Transverse colon (tissue), 4 donors: ENCODE data around the gene PMAIP1. TPM values are rescaled to one million over a fixed set of nuclear protein-coding genes. Genes with fewer than 3 reads are reported as not detected.
"Not testable (repeated sequence)": the region's sequence is repeated elsewhere in the genome, so short reads cannot be mapped to it uniquely, and the experiment has no call there.

ENCODE experiments used
- DNase-seq: peaks from one replicate; pipeline ENCODE4 v3.0.0-alpha.2; 2019
- H3K27ac ChIP-seq, 4 donors: fragments of 200-600 bp; sonication (generic); 2 replicates each; pipeline ENCODE4 v1.5.1; 2016 to 2018; ENCODE audit warnings: inconsistent platforms in 4 of 4
- H3K27me3 ChIP-seq: fragments of 200-600 bp; sonication (generic); 2 replicates; pipeline ENCODE4 v1.5.1; 2017; ENCODE audit warnings: inconsistent platforms
- H3K36me3 ChIP-seq, 4 donors: fragments of 200-600 bp; sonication (generic); 2 replicates each; pipeline ENCODE4 v1.5.1; 2017 to 2019; ENCODE audit warnings: inconsistent platforms in 4 of 4
- H3K4me1 ChIP-seq, 4 donors: fragments of 200-600 bp; sonication (generic); 2 replicates each; pipeline ENCODE4 v1.5.1; 2017 to 2020; ENCODE audit warnings: inconsistent platforms in 4 of 4
- H3K4me3 ChIP-seq, 4 donors: fragments of 200-600 bp; sonication (generic); 1 replicate in 1 of 4; 2 replicates in 3 of 4; pipeline versions ENCODE4 v1.5.1 to v1.6.1; 2017 to 2019; ENCODE audit warnings: inconsistent platforms in 4 of 4
- H3K9me3 ChIP-seq, 2 donors: fragments of 200-600 bp; sonication (generic); 2 replicates each; pipeline ENCODE4 v1.5.1; 2017 to 2019; ENCODE audit warnings: inconsistent platforms in 2 of 2
- CTCF ChIP-seq, 5 experiments: fragments of 200-600 bp in 3 of 5; fragments of 450-650 bp in 2 of 5; sonication (generic) in 3 of 5; IDR thresholded peaks; 1 replicate in 2 of 5; 2 replicates in 3 of 5; pipeline ENCODE4 v1.5.1; 2016 to 2017; ENCODE audit warnings: antibody characterized with exemption in 5 of 5, inconsistent platforms in 3 of 5, mild to moderate bottlenecking in 2 of 5, moderate library complexity in 1 of 5
- EP300 ChIP-seq: sonication (generic); formaldehyde crosslinking; IDR thresholded peaks from one replicate; pipeline ENCODE4 v1.6.1; 2017; ENCODE audit warnings: antibody characterized with exemption, low read depth
- POLR2A ChIP-seq: fragments of 450-650 bp; IDR thresholded peaks from one replicate; pipeline ENCODE4 v1.6.1; 2016; ENCODE audit warnings: antibody characterized with exemption, mild to moderate bottlenecking, moderate library complexity
- POLR2AphosphoS5 ChIP-seq, 3 donors: sonication (generic); formaldehyde crosslinking; IDR thresholded peaks; one replicate each; pipeline ENCODE4 v1.6.1; 2016; ENCODE audit warnings: antibody characterized with exemption in 3 of 3
- WGBS, 2 donors: methylation state at CpG; one replicate each; pipeline ENCODE4 v1.1.5; 2018; ENCODE audit warnings: low coverage in 1 of 2; 5-methylcytosine and 5-hydroxymethylcytosine counted together
- in situ Hi-C, 4 donors: fragments of 200-750 bp; cut with MboI; loops; one replicate each; pipeline versions ENCODE4 v1.15.0 to v1.15.1; 2017; ENCODE audit warnings: low sequenced_read_pairs in 3 of 4, low pct_ligation_motif_present in 1 of 4, low pct_unique_long_range_greater_than_20kb in 1 of 4
- intact Hi-C: fragments of 100-400 bp; cut with DNase I; formaldehyde crosslinking; loops from one replicate; pipeline ENCODE4 v1.15.1; 2023; ENCODE audit warnings: low total_unique reads
- total RNA-seq, 4 donors: library from RNA; depleted of rRNA; stranded (reverse); fragments of >200 nt; gene quantifications; one replicate each; pipeline ENCODE4 v1.1.0, GENCODE V29; 2016

The PMAIP1 gene
- total RNA-seq, 4 donors from 2014 or later = 0.82 to 66.5 (median 3.5) TPM; not detected in 1

- no peak overlapping the region for H3K4me3 ChIP-seq
- TF ChIP-seq POLR2AphosphoS5 (IDR thresholded peaks at IDR 0.05) = no peak
- TF ChIP-seq CTCF (IDR thresholded peaks at IDR 0.05) = no peak
- no peak for TF ChIP-seq POLR2A
- TF ChIP-seq EP300 = no peak
- in situ Hi-C loops = no loop called here
- peak overlapping the region; percentile 58 to 80 (median 74) for H3K27ac ChIP-seq
- no peaks in the 10 kb centered on the region for H3K9me3 ChIP-seq
- DNase-seq = peak; percentile 52
- H3K4me1 ChIP-seq = peaks cover 0 to 32% (median 19%) of the 10 kb centered on the region in 4 donors
- no peaks in the 10 kb centered on the region for H3K27me3 ChIP-seq
- no peaks in the 10 kb centered on the region for H3K36me3 ChIP-seq
- intact Hi-C loops = no loop called here
- WGBS, 2 donors = 18 to 25% methylated on average over 11 of the region's 11 CpGs
Observed at GRCh38 chr18:59881728-59882656, 17.8 kb upstream of the PMAIP1 start.

DNA sequence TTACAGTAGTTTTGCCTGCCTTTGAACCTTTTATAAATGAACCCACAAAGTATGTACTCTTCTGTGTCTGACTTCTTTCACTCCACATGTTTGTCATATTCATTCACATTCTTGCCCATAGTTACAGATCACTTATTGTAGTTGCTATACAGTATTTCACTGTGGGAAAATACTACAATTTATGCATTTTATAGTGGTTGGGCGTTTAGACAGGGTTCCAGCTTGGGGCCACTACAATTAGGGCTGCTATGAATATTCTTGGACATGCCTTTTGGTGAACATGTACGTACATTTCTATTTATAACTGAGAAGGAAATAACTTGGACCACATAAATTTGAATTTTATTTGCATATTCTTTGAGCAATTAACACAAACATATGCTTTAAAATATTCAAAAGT, 15.4 kb upstream of the PMAIP1 start:
- Histone ChIP-seq H3K27ac (no peak overlapping the region), H3K36me3 (no peaks in the 10 kb centered on the region), H3K27me3 (no peaks in the 10 kb centered on the region), H3K4me3 (no peak overlapping the region), H3K4me1 (peaks cover 0 to 32% (median 19%) of the 10 kb centered on the region in 4 donors), H3K9me3 (no peaks in the 10 kb centered on the region)
- in situ Hi-C loops = no loop called here
- WGBS, 2 donors = 77 to 79% methylated on average over 2 of the region's 2 CpGs
- intact Hi-C loops = no loop called here
- TF ChIP-seq POLR2AphosphoS5 (IDR thresholded peaks at IDR 0.05) = no peak
- TF ChIP-seq CTCF (IDR thresholded peaks at IDR 0.05) = no peak
- TF ChIP-seq POLR2A = no peak
- no peak for TF ChIP-seq EP300
- DNase-seq = no peak

GRCh38 chr18:59885579-59886163, 14.1 kb upstream of the PMAIP1 start:
- intact Hi-C loops = no loop called here
- in situ Hi-C loops = no loop called here
- WGBS, 2 donors = 61% methylated on average over 2 to 6 of the region's 6 CpGs
- H3K27ac ChIP-seq = no peak overlapping the region
- H3K4me1 ChIP-seq = peaks cover 0 to 32% (median 19%) of the 10 kb centered on the region in 4 donors
- DNase-seq = no peak
- H3K36me3 ChIP-seq = no peaks in the 10 kb centered on the region
- H3K27me3 ChIP-seq = no peaks in the 10 kb centered on the region
- H3K4me3 ChIP-seq = no peak overlapping the region
- H3K9me3 ChIP-seq = no peaks in the 10 kb centered on the region
- TF ChIP-seq POLR2A = no peak
- TF ChIP-seq POLR2AphosphoS5 (IDR thresholded peaks at IDR 0.05) = no peak
- no peak for TF ChIP-seq CTCF (IDR thresholded peaks at IDR 0.05)
- no peak for TF ChIP-seq EP300

DNA sequence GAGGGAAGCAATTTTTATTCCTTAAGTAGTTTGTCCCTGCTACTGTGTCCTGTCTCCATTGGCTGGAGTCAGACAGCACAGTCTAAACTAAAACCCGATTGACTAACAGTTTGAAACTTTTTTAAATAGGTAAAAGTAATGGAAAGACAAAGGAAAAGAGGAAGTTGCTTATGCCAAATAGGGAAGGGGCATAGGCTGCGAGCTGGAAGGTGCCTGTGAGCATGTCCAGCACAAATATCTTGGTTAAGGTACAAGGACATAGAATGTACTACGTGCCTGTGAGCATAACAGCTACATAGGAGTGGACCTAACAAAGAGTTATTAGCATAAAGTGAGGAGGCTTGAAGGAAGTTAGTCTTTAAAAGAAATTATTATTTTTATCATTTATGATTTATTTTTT, 13.4 kb upstream of the PMAIP1 start:
- H3K4me3 ChIP-seq, H3K9me3 ChIP-seq, intact Hi-C loops, H3K27me3 ChIP-seq, in situ Hi-C loops, H3K36me3 ChIP-seq, DNase-seq, H3K27ac ChIP-seq: not testable (repeated sequence)
- WGBS, 2 donors = 78 to 81% methylated on average over 3 of the region's 3 CpGs
- peaks cover 0 to 25% (median 14%) of the 10 kb centered on the region in 4 donors for H3K4me1 ChIP-seq
